Lower leg skin (tissue), 4 donors: Measurements from ENCODE around the gene GPBP1. TPM values are rescaled to one million over a fixed set of nuclear protein-coding genes. Genes with fewer than 3 reads are reported as not detected.

Experiments
- DNase-seq, 2 donors: peaks; one replicate each; pipeline ENCODE4 v3.0.0-alpha.2; 2019; ENCODE audit warnings: low spot score in 2 of 2
- H3K4me3 ChIP-seq: fragments of 200-600 bp; sonication (generic); 2 replicates; pipeline ENCODE4 v1.5.1; 2017; ENCODE audit warnings: mild to moderate bottlenecking, low read depth; ENCODE audit not compliant: poor library complexity, severe bottlenecking
- POLR2A ChIP-seq, 2 donors: fragments of 450-650 bp; IDR thresholded peaks; one replicate each; pipeline ENCODE4 v1.6.1; 2016 to 2017; ENCODE audit warnings: antibody characterized with exemption in 2 of 2, mild to moderate bottlenecking in 1 of 2, moderate library complexity in 1 of 2
- WGBS, 2 donors: methylation state at CpG; one replicate each; pipeline ENCODE4 v1.1.5; 2018; 5-methylcytosine and 5-hydroxymethylcytosine counted together
- intact Hi-C: fragments of 100-400 bp; cut with DNase I; formaldehyde crosslinking; loops from one replicate; pipeline ENCODE4 v1.15.0; 2023; ENCODE audit warnings: low total_unique reads
- total RNA-seq, 4 donors: library from RNA; depleted of rRNA; stranded (reverse); fragments of >200 nt; gene quantifications; one replicate each; pipeline ENCODE4 v1.1.0, GENCODE V29; 2016
- TF ChIP-seq, protein P1 (sequence below), 3 donors: fragments of 450-650 bp; IDR thresholded peaks; one replicate each; pipeline ENCODE4 v1.5.1; 2016; ENCODE audit warnings: antibody characterized with exemption in 3 of 3, mild to moderate bottlenecking in 3 of 3, moderate library complexity in 2 of 3

The GPBP1 gene, protein sequence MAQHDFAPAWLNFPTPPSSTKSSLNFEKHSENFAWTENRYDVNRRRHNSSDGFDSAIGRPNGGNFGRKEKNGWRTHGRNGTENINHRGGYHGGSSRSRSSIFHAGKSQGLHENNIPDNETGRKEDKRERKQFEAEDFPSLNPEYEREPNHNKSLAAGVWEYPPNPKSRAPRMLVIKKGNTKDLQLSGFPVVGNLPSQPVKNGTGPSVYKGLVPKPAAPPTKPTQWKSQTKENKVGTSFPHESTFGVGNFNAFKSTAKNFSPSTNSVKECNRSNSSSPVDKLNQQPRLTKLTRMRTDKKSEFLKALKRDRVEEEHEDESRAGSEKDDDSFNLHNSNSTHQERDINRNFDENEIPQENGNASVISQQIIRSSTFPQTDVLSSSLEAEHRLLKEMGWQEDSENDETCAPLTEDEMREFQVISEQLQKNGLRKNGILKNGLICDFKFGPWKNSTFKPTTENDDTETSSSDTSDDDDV
- total RNA-seq = 10 to 100 TPM; 40.1 to 58.6 (median 52.7) TPM

DNA sequence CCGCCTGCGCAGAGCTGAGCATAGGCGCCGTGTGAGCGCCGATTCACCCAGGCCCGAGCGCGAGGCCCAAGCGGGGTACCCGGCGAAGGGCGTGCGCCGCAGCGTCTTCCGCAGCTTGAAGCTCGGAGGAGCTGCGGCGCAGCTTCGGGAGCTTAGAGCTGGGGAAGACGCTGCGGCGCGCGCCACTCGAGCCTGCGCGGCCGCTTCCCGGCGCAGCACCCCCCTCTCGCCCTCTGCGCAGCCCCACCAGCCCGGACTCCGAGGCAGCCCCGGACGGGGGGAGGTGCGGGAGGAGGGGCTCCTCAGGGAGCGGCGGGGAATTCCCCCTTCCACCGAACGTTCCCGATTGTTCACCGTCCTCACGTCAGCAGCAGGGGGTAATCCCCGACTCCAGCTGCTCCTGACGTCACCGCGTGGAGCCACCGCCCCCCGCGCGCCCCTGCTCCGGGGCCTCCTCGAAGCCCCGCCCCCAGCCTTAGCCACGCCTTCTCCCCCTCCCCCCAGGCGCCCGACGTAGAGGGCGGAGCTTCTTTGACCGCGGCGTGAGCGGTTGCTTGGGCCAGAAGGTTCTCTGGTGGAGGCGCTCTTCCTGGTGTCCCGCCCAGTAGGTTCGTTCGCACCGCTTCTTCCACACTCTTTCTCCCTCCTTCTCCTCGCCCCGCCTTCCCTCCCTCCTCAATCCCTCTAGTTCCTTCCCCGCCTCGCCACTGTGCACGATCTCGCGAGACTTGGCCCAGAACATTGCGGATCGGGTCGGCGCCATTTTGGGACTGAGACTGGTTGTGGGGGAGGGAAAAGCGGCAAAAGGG is at the start of gene GPBP1:
Gene GPBP1, plus strand, starts transcription at position 741 of the 809 bp plus-strand sequence. CDS start 40,072 bp downstream, outside the sequence.
- H3K4me3 ChIP-seq = peak within 1 kb of the TSS; percentile 99
- WGBS, 2 donors = 0 to 1% methylated on average over 24 to 36 of the region's 83 CpGs
- TF ChIP-seq, protein P1, sequence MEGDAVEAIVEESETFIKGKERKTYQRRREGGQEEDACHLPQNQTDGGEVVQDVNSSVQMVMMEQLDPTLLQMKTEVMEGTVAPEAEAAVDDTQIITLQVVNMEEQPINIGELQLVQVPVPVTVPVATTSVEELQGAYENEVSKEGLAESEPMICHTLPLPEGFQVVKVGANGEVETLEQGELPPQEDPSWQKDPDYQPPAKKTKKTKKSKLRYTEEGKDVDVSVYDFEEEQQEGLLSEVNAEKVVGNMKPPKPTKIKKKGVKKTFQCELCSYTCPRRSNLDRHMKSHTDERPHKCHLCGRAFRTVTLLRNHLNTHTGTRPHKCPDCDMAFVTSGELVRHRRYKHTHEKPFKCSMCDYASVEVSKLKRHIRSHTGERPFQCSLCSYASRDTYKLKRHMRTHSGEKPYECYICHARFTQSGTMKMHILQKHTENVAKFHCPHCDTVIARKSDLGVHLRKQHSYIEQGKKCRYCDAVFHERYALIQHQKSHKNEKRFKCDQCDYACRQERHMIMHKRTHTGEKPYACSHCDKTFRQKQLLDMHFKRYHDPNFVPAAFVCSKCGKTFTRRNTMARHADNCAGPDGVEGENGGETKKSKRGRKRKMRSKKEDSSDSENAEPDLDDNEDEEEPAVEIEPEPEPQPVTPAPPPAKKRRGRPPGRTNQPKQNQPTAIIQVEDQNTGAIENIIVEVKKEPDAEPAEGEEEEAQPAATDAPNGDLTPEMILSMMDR (IDR thresholded peaks at IDR 0.05) = no peak
- TF ChIP-seq POLR2A (IDR thresholded peaks at IDR 0.05) = peak in 1 of 2 donors; percentile 12
- intact Hi-C loops = loop anchor here (10.0 kb wide), 1 partner anchor 359 kb away; the partner anchor contains the start of gene MAP3K1
- peak; percentile 99 to 100 for DNase-seq

DNA sequence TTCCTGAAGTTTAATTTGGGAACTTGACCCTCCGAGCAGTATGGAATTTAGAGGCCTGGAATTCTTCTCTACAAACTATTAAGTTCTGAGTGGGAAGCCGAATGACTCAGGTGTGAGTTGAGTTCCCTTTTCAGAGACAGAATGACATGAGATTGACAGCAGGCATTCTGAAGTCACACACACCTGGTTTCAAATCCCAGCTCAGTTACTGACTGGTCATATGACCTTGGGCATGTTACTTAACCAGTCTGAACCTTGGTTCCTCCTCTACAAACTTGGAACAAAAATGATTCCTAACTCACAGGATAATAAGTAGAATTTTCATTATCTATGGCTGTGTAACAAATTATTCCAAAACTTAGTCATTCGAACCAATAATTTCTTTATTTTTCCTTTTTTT is 45.5 kb upstream of the GPBP1 start:
- H3K4me3 ChIP-seq = no peak overlapping the region
- 91 to 93% methylated on average over 3 of the region's 3 CpGs for WGBS, 2 donors
- no peak for TF ChIP-seq POLR2A (IDR thresholded peaks at IDR 0.05)
- TF ChIP-seq, protein P1 (IDR thresholded peaks at IDR 0.05) = no peak
- intact Hi-C loops = no loop called here
- no peak for DNase-seq

DNA sequence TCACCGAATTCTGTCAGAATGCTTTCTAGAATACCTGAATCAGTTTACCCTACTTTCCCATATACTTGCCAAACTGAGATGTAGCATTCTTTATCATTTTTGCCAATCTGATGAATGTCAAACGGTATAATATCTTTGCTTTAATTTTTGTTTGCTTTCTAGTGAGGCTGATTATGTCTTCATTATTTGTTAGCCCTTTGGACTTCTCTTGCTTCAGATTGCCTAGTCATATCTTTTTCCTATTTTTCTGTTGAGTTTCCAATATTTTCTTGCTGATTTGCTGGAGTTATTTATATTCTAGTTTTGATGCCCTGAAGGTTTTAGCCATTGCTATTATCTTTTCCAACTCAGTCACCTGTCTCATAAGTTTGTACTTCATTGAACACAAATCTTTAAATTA is 40.3 kb upstream of the GPBP1 start:
- intact Hi-C loops = no loop called here
- 82 to 96% methylated on average over 2 of the region's 2 CpGs for WGBS, 2 donors
- TF ChIP-seq, protein P1 (IDR thresholded peaks at IDR 0.05) = no peak
- no peak for TF ChIP-seq POLR2A (IDR thresholded peaks at IDR 0.05)
- no peak overlapping the region for H3K4me3 ChIP-seq
- no peak for DNase-seq

DNA sequence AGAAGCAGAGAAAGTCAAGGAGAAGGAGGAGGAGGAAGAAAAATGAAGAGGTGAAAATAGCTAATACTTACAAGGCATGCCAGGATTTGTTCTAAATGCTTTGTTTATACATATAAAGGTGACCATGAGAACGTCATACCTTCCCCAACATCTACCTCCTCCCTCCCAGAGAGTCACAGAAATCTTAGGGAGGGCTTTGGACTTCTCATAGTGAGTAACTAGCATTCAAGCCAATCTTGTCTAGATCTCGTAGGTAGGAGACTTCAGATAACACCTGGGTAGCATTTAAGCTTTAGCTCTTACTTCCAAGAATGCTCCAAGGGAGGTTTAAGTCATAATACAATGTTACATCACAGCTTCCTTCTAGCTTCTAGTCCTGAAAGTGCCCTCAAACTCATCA is 36.5 kb upstream of the GPBP1 start:
- TF ChIP-seq POLR2A (IDR thresholded peaks at IDR 0.05) = no peak
- TF ChIP-seq, protein P1 (IDR thresholded peaks at IDR 0.05) = no peak
- no peak overlapping the region for H3K4me3 ChIP-seq
- 52 to 58% methylated on average over 2 of the region's 2 CpGs for WGBS, 2 donors
- intact Hi-C loops = no loop called here
- no peak for DNase-seq

DNA sequence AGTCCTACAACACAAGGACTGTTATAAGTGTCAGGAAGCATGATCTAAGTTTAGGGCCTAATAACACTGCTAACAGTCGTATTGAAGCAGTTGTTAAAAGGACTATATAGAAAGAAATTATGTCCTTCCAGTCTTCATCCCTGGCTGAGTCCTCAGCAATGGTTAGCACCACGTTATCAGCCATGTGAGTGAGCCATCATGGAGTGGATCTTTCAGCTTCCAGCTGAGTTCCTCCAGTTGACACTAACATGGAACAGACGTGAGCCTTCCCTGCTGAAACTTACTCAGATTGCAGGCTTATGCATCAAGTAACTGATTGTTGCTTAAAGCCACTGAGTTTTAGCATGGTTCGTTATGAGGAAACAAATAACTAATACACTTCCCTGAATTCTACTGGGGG is 21.5 kb upstream of the GPBP1 start:
- DNase-seq = no peak
- intact Hi-C loops = no loop called here
- H3K4me3 ChIP-seq = no peak overlapping the region
- WGBS, 2 donors = 82 to 86% methylated on average over 4 of the region's 4 CpGs
- no peak for TF ChIP-seq POLR2A (IDR thresholded peaks at IDR 0.05)
- TF ChIP-seq, protein P1 (IDR thresholded peaks at IDR 0.05) = no peak
